ENCODE data around the gene NSG1. TPM values are rescaled to one million over a fixed set of nuclear protein-coding genes. Genes with fewer than 3 reads are reported as not detected.

Gene NSG1
- polyA plus RNA-seq, 1 of the 3 experiments (the other 2 are of a cell fraction) = 11.4 TPM

- Histone ChIP-seq H3K27ac (ENCODE audit: low read depth in 2 of 2, low read length in 1 of 2) (no peak overlapping the region), H3K9ac (no peak overlapping the region), H3K4me1 (ENCODE audit: control insufficient read depth in 1 of 2, insufficient read depth in 2 of 2, low read depth in 1 of 2, low read length in 1 of 2) (no peaks in the 10 kb centered on the region; a peak in 1 of 4 replicates), H2AFZ (ENCODE audit: low read depth) (no peak overlapping the region), H3K27me3 (ENCODE audit: insufficient read depth) (no peaks in the 10 kb centered on the region), H3K4me2 (no peak overlapping the region), H3K36me3 (replicated peaks in 1 of 2; ENCODE audit: control insufficient read depth in 1 of 2, insufficient read depth in 2 of 2, low read length in 1 of 2) (peaks cover 4 to 40% of the 10 kb centered on the region in 2 experiments), H3K79me2 (ENCODE audit: insufficient read depth) (no peaks in the 10 kb centered on the region), H3K9me3 (no peaks in the 10 kb centered on the region), H3K4me3 (ENCODE audit: low read depth in 2 of 2, low read length in 1 of 2) (no peak overlapping the region), H3F3A (replicated peaks; ENCODE audit: insufficient read depth) (no peaks in the 10 kb centered on the region), H3K9me2 (no peaks in the 10 kb centered on the region), H4K20me1 (ENCODE audit: insufficient read depth) (no peaks in the 10 kb centered on the region)
- POLR2A ChIA-PET = interaction anchor here (1.7 kb wide), 1 partner anchor 10 kb away, joined by 6 read pairs; no protein-coding TSS in a partner anchor
- CTCF ChIA-PET = interaction anchor here (1.1 to 3.0 kb wide), 5 partner anchors 13 to 46 kb away, joined by 3 to 22 read pairs (median 3); partner anchors contain the start of gene NSG1
- 95% methylated on average over 11 of the region's 11 CpGs for WGBS (ENCODE audit: low lambda C conversion rate)
- no peak for DNase-seq
- TF ChIP-seq USF1 (IDR thresholded peaks at IDR 0.05; ENCODE audit: borderline replicate concordance, low read depth) = no peak
- no peak for TF ChIP-seq MXI1 (IDR thresholded peaks at IDR 0.05; ENCODE audit: low read depth, low read length)
- no peak for TF ChIP-seq IRF3 (IDR thresholded peaks at IDR 0.05; ENCODE audit: low read depth, low read length)
- no peak for TF ChIP-seq SIN3A (IDR thresholded peaks at IDR 0.05; ENCODE audit: borderline replicate concordance, low read depth, low read length)
- TF ChIP-seq CHD2 (IDR thresholded peaks at IDR 0.05; ENCODE audit: low read length, partially characterized antibody) = no peak
- no peak for TF ChIP-seq REST (IDR thresholded peaks at IDR 0.05; ENCODE audit: low read depth, low read length)
- no peak for TF ChIP-seq MAX (IDR thresholded peaks at IDR 0.05; ENCODE audit: low read depth)
- TF ChIP-seq NFIC (IDR thresholded peaks at IDR 0.05; ENCODE audit: borderline replicate concordance) = no peak
- TF ChIP-seq GABPA (IDR thresholded peaks at IDR 0.05; ENCODE audit: low read depth) = no peak
- TF ChIP-seq TAF1 (IDR thresholded peaks at IDR 0.05; ENCODE audit: borderline replicate concordance, low read depth, low read length) = no peak
- no peak for TF ChIP-seq RFX5 (IDR thresholded peaks at IDR 0.05; ENCODE audit: low read length)
- no peak for TF ChIP-seq TCF12 (IDR thresholded peaks at IDR 0.05)
- TF ChIP-seq TEAD4 (IDR thresholded peaks at IDR 0.05; ENCODE audit: borderline replicate concordance, insufficient read depth) = no peak
- no peak for TF ChIP-seq EZH2phosphoT487 (IDR thresholded peaks at IDR 0.05; ENCODE audit: borderline replicate concordance, low read depth)
- no peak for TF ChIP-seq EP300 (IDR thresholded peaks at IDR 0.05; ENCODE audit: borderline replicate concordance in 1 of 2, low read depth in 1 of 2, low read length in 1 of 2)
- TF ChIP-seq MEF2A (IDR thresholded peaks at IDR 0.05; ENCODE audit: borderline replicate concordance, low read depth) = no peak
These were observed 30.1 kb downstream of the NSG1 start for GRCh38 chr4:4416981-4417380.
